HCT116 (cell line): ENCODE measurements around the gene RDH14. TPM values are rescaled to one million over a fixed set of nuclear protein-coding genes. Genes with fewer than 3 reads are reported as not detected.

Experiments used
- ATAC-seq: fragments of 200-7000 bp; cut with Tn5 transposase; 2 replicates; pipeline ENCODE4 v1.9.1; 2020; ENCODE audit warnings: mild to moderate bottlenecking, moderate library complexity
- BruUV-seq: library from RNA; stranded (reverse); fragments of 400-500 nt; replicated peaks from 2 replicates; lab custom pipeline; 2021; lab: Mats Ljungman, UMichigan
- CTCF ChIA-PET: fragments of 300-600 bp; sonication (Branson Sonifier 250); formaldehyde crosslinking; loops from one replicate; lab custom pipeline; 2021; ENCODE audit warnings: antibody characterized with exemption; lab: Charles Lee
- POLR2A ChIA-PET: fragments of 300-600, 350-600 bp; sonication (Branson Sonifier 250); formaldehyde crosslinking; loops from one replicate; lab custom pipeline; 2021; ENCODE audit warnings: antibody characterized with exemption; lab: Charles Lee
- RAD21 ChIA-PET, 2 experiments: fragments of 300-600 bp; sonication (Branson Sonifier 250); formaldehyde crosslinking; loops; one replicate each; lab custom pipeline; 2023; ENCODE audit warnings: low total read pairs in 2 of 2; ENCODE audit not compliant: uncharacterized antibody in 2 of 2, unreplicated experiment in 2 of 2, low non-redundant PET in 1 of 2; lab: Charles Lee
- DNase-seq: peaks from one replicate; pipeline ENCODE4 v3.0.0-alpha.2; 2010; ENCODE audit warnings: low read depth, low spot score
- H2AFZ ChIP-seq: fragments of 200-600 bp; shearing (Covaris generic), sonication (generic); 2 replicates; pipeline ENCODE4 v1.6.1; 2017; ENCODE audit warnings: low read depth, mixed run types, mixed read lengths, antibody characterized with exemption, low read length; ENCODE audit not compliant: poor library complexity, severe bottlenecking
- H3K27ac ChIP-seq: 2 replicates; pipeline ENCODE4 v1.5.1; 2012; ENCODE audit warnings: low read depth, low read length
- H3K27me3 ChIP-seq: fragments of 200-600 bp; sonication (generic); 2 replicates; pipeline ENCODE4 v1.6.1; 2016; ENCODE audit warnings: mixed run types, low read length, mixed read lengths; ENCODE audit not compliant: insufficient read depth
- H3K36me3 ChIP-seq, 2 experiments: fragments of 200-500 bp in 1 of 2; fragments of 200-600 bp in 1 of 2; sonication (Bioruptor generic) in 1 of 2; sonication (generic) in 1 of 2; 2 replicates each; pipeline versions ENCODE4 v1.5.1 to v1.6.1; 2014 to 2016; ENCODE audit warnings: low read length in 2 of 2, inconsistent platforms in 1 of 2, mixed read lengths in 1 of 2, mixed run types in 1 of 2; ENCODE audit not compliant: insufficient read depth in 2 of 2, control insufficient read depth in 1 of 2
- H3K4me1 ChIP-seq, 2 experiments: fragments of 200-600 bp in 1 of 2; sonication (generic) in 1 of 2; 2 replicates each; pipeline versions ENCODE4 v1.5.1 to v1.6.1; 2012 to 2017; ENCODE audit warnings: low read length in 2 of 2, inconsistent platforms in 1 of 2, mild to moderate bottlenecking in 1 of 2, mixed read lengths in 1 of 2, mixed run types in 1 of 2, moderate library complexity in 1 of 2; ENCODE audit not compliant: insufficient read depth in 2 of 2, control insufficient read depth in 1 of 2
- H3K4me2 ChIP-seq: fragments of 200-600 bp; sonication (generic); 2 replicates; pipeline ENCODE4 v1.6.1; 2017; ENCODE audit warnings: mixed run types, low read length, mixed read lengths
- H3K4me3 ChIP-seq, 2 experiments: fragments of 200-600 bp in 1 of 2; sonication (generic) in 1 of 2; replicated peaks in 1 of 2; 2 replicates each; pipeline ENCODE4 v1.5.1; 2011 to 2016; ENCODE audit warnings: low read length in 2 of 2, control low read depth in 1 of 2, low read depth in 1 of 2, mild to moderate bottlenecking in 1 of 2, mixed read lengths in 1 of 2, mixed run types in 1 of 2
- H3K79me2 ChIP-seq: fragments of 200-600 bp; sonication (generic); 2 replicates; pipeline ENCODE4 v1.6.1; 2017; ENCODE audit warnings: mild to moderate bottlenecking, mixed run types, low read length, moderate library complexity, mixed read lengths; ENCODE audit not compliant: insufficient read depth
- H3K9ac ChIP-seq: fragments of 200-600 bp; sonication (generic); 2 replicates; pipeline ENCODE4 v1.6.1; 2016; ENCODE audit warnings: low read length, mixed read lengths
- H3K9me2 ChIP-seq: fragments of 200-600 bp; sonication (generic), shearing (Covaris generic); 2 replicates; pipeline ENCODE4 v1.6.1; 2017; ENCODE audit warnings: mixed run types, mild to moderate bottlenecking, moderate library complexity; ENCODE audit not compliant: insufficient read depth
- H3K9me3 ChIP-seq, 2 experiments: fragments of 200-500 bp in 1 of 2; fragments of 200-600 bp in 1 of 2; sonication (Bioruptor generic) in 1 of 2; sonication (generic) in 1 of 2; 2 replicates each; pipeline ENCODE4 v1.6.1; 2014 to 2017; ENCODE audit warnings: low read length in 2 of 2, mixed read lengths in 2 of 2, inconsistent platforms in 1 of 2, low read depth in 1 of 2, mild to moderate bottlenecking in 1 of 2, mixed run types in 1 of 2, moderate library complexity in 1 of 2; ENCODE audit not compliant: control insufficient read depth in 1 of 2, insufficient read depth in 1 of 2
- H4K20me1 ChIP-seq: fragments of 200-600 bp; sonication (generic), shearing (Covaris generic); 2 replicates; pipeline ENCODE4 v1.6.1; 2017; ENCODE audit warnings: mixed run types, mild to moderate bottlenecking, moderate library complexity; ENCODE audit not compliant: insufficient read depth
- EGR1 ChIP-seq: IDR thresholded peaks from 2 replicates; pipeline ENCODE4 v1.6.1; 2012; ENCODE audit warnings: low read depth
- ELF1 ChIP-seq: IDR thresholded peaks from 2 replicates; pipeline ENCODE4 v1.6.1; 2012; ENCODE audit warnings: low read depth, borderline replicate concordance
- EZH2 ChIP-seq: fragments of 200-600 bp; sonication (generic); IDR thresholded peaks from 2 replicates; pipeline ENCODE4 v1.6.1; 2017; ENCODE audit warnings: antibody characterized with exemption, mixed run types
- POLR2AphosphoS5 ChIP-seq: IDR thresholded peaks from 2 replicates; pipeline ENCODE4 v1.6.1; 2011; ENCODE audit warnings: mild to moderate bottlenecking, low read depth, low read length, moderate library complexity
- RAD21 ChIP-seq: IDR thresholded peaks from 2 replicates; pipeline ENCODE4 v1.6.1; 2012; ENCODE audit warnings: low read depth, mild to moderate bottlenecking
- SP1 ChIP-seq: IDR thresholded peaks from 2 replicates; pipeline ENCODE4 v1.6.1; 2012; ENCODE audit warnings: low read depth
- intact Hi-C: fragments of 100-400 bp; cut with micrococcal nuclease; formaldehyde crosslinking; loops from 2 replicates; pipeline ENCODE4 v1.10.0; 2022
- total RNA-seq: library from RNA; stranded (reverse); gene quantifications from one replicate; pipeline ENCODE4 v1.2.1, GENCODE V29; 2021; ENCODE audit not compliant: unreplicated experiment
- TF ChIP-seq, protein P1 (sequence below): IDR thresholded peaks from 2 replicates; pipeline ENCODE4 v1.6.1; 2012
- TF ChIP-seq, protein P2 (sequence below): IDR thresholded peaks from 2 replicates; pipeline ENCODE4 v1.6.1; 2011; ENCODE audit warnings: mild to moderate bottlenecking, low read length, moderate library complexity; ENCODE audit not compliant: insufficient replicate concordance; ENCODE audit errors: extremely low read depth
- TF ChIP-seq, protein P3 (sequence below): IDR thresholded peaks from 2 replicates; pipeline ENCODE4 v1.6.1; 2012; ENCODE audit warnings: low read depth
- TF ChIP-seq, protein P4 (sequence below), 3 experiments: fragments of 200-600 bp in 1 of 3; sonication (generic) in 1 of 3; IDR thresholded peaks in 2 of 3; conservative IDR thresholded peaks in 1 of 3; 2 replicates each; pipeline ENCODE4 v1.5.1; 2012 to 2017; ENCODE audit warnings: low read depth in 2 of 3, low read length in 2 of 3, antibody characterized with exemption in 1 of 3, borderline replicate concordance in 1 of 3, control low read depth in 1 of 3, mild to moderate bottlenecking in 1 of 3, mixed read lengths in 1 of 3, mixed run types in 1 of 3, moderate library complexity in 1 of 3; ENCODE audit not compliant: insufficient read depth in 1 of 3

Gene RDH14
- total RNA-seq, 1 experiment from 2014 or later = 15.5 TPM

DNA sequence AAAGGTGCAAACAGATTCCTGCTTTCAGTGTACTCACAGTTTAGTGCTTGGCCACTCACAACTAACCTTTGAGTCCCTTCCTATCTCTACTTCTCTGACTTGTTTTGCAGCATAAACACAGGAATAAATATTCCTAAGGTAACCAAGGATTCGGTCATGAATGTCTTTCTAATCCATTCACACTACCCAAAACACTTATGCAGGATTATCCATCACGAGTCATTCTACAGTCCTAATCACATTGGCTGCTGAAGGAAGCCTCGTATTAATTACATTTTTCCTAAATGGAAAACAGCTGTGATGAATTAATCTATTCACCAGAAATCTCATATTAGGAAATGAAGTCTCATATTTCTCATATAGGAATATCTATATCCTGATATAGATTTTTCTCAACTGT lies 16.3 kb downstream of the RDH14 start:
- no peaks in the 10 kb centered on the region for H3K9me3 ChIP-seq
- ChIA-PET CTCF (no interaction called here), POLR2A (no interaction called here), RAD21 (no interaction called here)
- H3K4me3 ChIP-seq = no peak overlapping the region
- no peak overlapping the region for H3K4me2 ChIP-seq
- intact Hi-C loops = no loop called here
- H3K9ac ChIP-seq = no peak overlapping the region
- ATAC-seq (no peak), DNase-seq (no peak)
- no peaks in the 10 kb centered on the region for H4K20me1 ChIP-seq
- H3K79me2 ChIP-seq = no peaks in the 10 kb centered on the region
- BruUV-seq = no TSS peak
- H3K9me2 ChIP-seq = no peaks in the 10 kb centered on the region
- H3K36me3 ChIP-seq = no peaks in the 10 kb centered on the region
- H3K27me3 ChIP-seq = no peaks in the 10 kb centered on the region
- no peaks in the 10 kb centered on the region for H3K4me1 ChIP-seq
- no peak overlapping the region for H3K27ac ChIP-seq
- TF ChIP-seq, protein P1, sequence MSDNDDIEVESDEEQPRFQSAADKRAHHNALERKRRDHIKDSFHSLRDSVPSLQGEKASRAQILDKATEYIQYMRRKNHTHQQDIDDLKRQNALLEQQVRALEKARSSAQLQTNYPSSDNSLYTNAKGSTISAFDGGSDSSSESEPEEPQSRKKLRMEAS = no peak
- TF ChIP-seq SP1 (no peak), RAD21 (no peak), POLR2AphosphoS5 (no peak), ELF1 (no peak), EGR1 (no peak), EZH2 (no peak)
- TF ChIP-seq, protein P2, sequence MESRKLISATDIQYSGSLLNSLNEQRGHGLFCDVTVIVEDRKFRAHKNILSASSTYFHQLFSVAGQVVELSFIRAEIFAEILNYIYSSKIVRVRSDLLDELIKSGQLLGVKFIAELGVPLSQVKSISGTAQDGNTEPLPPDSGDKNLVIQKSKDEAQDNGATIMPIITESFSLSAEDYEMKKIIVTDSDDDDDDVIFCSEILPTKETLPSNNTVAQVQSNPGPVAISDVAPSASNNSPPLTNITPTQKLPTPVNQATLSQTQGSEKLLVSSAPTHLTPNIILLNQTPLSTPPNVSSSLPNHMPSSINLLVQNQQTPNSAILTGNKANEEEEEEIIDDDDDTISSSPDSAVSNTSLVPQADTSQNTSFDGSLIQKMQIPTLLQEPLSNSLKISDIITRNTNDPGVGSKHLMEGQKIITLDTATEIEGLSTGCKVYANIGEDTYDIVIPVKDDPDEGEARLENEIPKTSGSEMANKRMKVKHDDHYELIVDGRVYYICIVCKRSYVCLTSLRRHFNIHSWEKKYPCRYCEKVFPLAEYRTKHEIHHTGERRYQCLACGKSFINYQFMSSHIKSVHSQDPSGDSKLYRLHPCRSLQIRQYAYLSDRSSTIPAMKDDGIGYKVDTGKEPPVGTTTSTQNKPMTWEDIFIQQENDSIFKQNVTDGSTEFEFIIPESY = no peak
- TF ChIP-seq, protein P3, sequence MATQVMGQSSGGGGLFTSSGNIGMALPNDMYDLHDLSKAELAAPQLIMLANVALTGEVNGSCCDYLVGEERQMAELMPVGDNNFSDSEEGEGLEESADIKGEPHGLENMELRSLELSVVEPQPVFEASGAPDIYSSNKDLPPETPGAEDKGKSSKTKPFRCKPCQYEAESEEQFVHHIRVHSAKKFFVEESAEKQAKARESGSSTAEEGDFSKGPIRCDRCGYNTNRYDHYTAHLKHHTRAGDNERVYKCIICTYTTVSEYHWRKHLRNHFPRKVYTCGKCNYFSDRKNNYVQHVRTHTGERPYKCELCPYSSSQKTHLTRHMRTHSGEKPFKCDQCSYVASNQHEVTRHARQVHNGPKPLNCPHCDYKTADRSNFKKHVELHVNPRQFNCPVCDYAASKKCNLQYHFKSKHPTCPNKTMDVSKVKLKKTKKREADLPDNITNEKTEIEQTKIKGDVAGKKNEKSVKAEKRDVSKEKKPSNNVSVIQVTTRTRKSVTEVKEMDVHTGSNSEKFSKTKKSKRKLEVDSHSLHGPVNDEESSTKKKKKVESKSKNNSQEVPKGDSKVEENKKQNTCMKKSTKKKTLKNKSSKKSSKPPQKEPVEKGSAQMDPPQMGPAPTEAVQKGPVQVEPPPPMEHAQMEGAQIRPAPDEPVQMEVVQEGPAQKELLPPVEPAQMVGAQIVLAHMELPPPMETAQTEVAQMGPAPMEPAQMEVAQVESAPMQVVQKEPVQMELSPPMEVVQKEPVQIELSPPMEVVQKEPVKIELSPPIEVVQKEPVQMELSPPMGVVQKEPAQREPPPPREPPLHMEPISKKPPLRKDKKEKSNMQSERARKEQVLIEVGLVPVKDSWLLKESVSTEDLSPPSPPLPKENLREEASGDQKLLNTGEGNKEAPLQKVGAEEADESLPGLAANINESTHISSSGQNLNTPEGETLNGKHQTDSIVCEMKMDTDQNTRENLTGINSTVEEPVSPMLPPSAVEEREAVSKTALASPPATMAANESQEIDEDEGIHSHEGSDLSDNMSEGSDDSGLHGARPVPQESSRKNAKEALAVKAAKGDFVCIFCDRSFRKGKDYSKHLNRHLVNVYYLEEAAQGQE = no peak
- TF ChIP-seq, protein P4, sequence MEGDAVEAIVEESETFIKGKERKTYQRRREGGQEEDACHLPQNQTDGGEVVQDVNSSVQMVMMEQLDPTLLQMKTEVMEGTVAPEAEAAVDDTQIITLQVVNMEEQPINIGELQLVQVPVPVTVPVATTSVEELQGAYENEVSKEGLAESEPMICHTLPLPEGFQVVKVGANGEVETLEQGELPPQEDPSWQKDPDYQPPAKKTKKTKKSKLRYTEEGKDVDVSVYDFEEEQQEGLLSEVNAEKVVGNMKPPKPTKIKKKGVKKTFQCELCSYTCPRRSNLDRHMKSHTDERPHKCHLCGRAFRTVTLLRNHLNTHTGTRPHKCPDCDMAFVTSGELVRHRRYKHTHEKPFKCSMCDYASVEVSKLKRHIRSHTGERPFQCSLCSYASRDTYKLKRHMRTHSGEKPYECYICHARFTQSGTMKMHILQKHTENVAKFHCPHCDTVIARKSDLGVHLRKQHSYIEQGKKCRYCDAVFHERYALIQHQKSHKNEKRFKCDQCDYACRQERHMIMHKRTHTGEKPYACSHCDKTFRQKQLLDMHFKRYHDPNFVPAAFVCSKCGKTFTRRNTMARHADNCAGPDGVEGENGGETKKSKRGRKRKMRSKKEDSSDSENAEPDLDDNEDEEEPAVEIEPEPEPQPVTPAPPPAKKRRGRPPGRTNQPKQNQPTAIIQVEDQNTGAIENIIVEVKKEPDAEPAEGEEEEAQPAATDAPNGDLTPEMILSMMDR (IDR thresholded peaks at IDR 0.05 in 2 of 3, conservative IDR thresholded peaks at IDR 0.05 in 1 of 3; ENCODE audit: borderline replicate concordance in 1 of 3, insufficient read depth in 1 of 3, low read depth in 2 of 3, low read length in 2 of 3) = no peak
- no peak overlapping the region for H2AFZ ChIP-seq
